ENCODE data around the gene CPA3. TPM values are rescaled to one million over a fixed set of nuclear protein-coding genes. Genes with fewer than 3 reads are reported as not detected.

Gene CPA3
- total RNA-seq, 1 experiment from 2014 or later, result not detected

GRCh38 chr3:148816981-148817525 is 48.0 kb upstream of the CPA3 start:
- Histone ChIP-seq H3K36me3 (ENCODE audit: insufficient read depth, low read length, poor library complexity, severe bottlenecking) (no peaks in the 10 kb centered on the region), H3K4me3 (ENCODE audit: low read depth, low read length, poor library complexity, severe bottlenecking) (no peak overlapping the region), H3K27ac (ENCODE audit: low read depth, low read length, poor library complexity, severe bottlenecking) (no peak overlapping the region), H3K27me3 (replicated peaks; ENCODE audit: insufficient read depth, low read depth, low read length, poor library complexity) (no peaks in the 10 kb centered on the region), H3K4me1 (ENCODE audit: insufficient read depth, low read length, poor library complexity, severe bottlenecking) (no peaks in the 10 kb centered on the region), H3K9me3 (ENCODE audit: low read depth, low read length, poor library complexity, severe bottlenecking) (no peaks in the 10 kb centered on the region)
- BruUV-seq (replicated peaks), result no TSS peak
- intact Hi-C loops (cut with micrococcal nuclease; ENCODE audit: unreplicated experiment), result no loop called here
- no peak for TF ChIP-seq CTCF (conservative IDR thresholded peaks at IDR 0.05; ENCODE audit: low read depth, low read length)
- TF ChIP-seq EZH2 (IDR thresholded peaks at IDR 0.05; ENCODE audit: borderline replicate concordance, low read depth, low read length, poor library complexity, severe bottlenecking), result no peak
- ChIA-PET CTCF (no interaction called here), POLR2A (ENCODE audit: low non-redundant PET) (no interaction called here)
- no peak for DNase-seq (ENCODE audit: low spot score)

GRCh38 chr3:148820361-148821245 is 44.5 kb upstream of the CPA3 start:
- no peak for TF ChIP-seq EZH2 (IDR thresholded peaks at IDR 0.05; ENCODE audit: borderline replicate concordance, low read depth, low read length, poor library complexity, severe bottlenecking)
- CTCF ChIA-PET, result no interaction called here
- POLR2A ChIA-PET (ENCODE audit: low non-redundant PET), result no interaction called here
- intact Hi-C loops (cut with micrococcal nuclease; ENCODE audit: unreplicated experiment), result no loop called here
- H3K27ac ChIP-seq (ENCODE audit: low read depth, low read length, poor library complexity, severe bottlenecking), result no peak overlapping the region
- no TSS peak for BruUV-seq (replicated peaks)
- no peaks in the 10 kb centered on the region for H3K4me1 ChIP-seq (ENCODE audit: insufficient read depth, low read length, poor library complexity, severe bottlenecking)
- H3K27me3 ChIP-seq (replicated peaks; ENCODE audit: insufficient read depth, low read depth, low read length, poor library complexity), result no peaks in the 10 kb centered on the region
- H3K4me3 ChIP-seq (ENCODE audit: low read depth, low read length, poor library complexity, severe bottlenecking), result no peak overlapping the region
- H3K9me3 ChIP-seq (ENCODE audit: low read depth, low read length, poor library complexity, severe bottlenecking), result no peaks in the 10 kb centered on the region
- no peaks in the 10 kb centered on the region for H3K36me3 ChIP-seq (ENCODE audit: insufficient read depth, low read length, poor library complexity, severe bottlenecking)
- no peak for DNase-seq (ENCODE audit: low spot score)

- no peaks in the 10 kb centered on the region for H3K36me3 ChIP-seq (ENCODE audit: insufficient read depth, low read length, poor library complexity, severe bottlenecking)
- intact Hi-C loops (cut with micrococcal nuclease; ENCODE audit: unreplicated experiment), result no loop called here
- ChIA-PET POLR2A (ENCODE audit: low non-redundant PET) (no interaction called here), CTCF (no interaction called here)
- H3K27me3 ChIP-seq (replicated peaks; ENCODE audit: insufficient read depth, low read depth, low read length, poor library complexity), result no peaks in the 10 kb centered on the region
- no peak for DNase-seq (ENCODE audit: low spot score)
- H3K4me3 ChIP-seq (ENCODE audit: low read depth, low read length, poor library complexity, severe bottlenecking), result no peak overlapping the region
- no peaks in the 10 kb centered on the region for H3K4me1 ChIP-seq (ENCODE audit: insufficient read depth, low read length, poor library complexity, severe bottlenecking)
- BruUV-seq (replicated peaks), result no TSS peak
- TF ChIP-seq EZH2 (IDR thresholded peaks at IDR 0.05; ENCODE audit: borderline replicate concordance, low read depth, low read length, poor library complexity, severe bottlenecking), result no peak
- H3K27ac ChIP-seq (ENCODE audit: low read depth, low read length, poor library complexity, severe bottlenecking), result no peak overlapping the region
- H3K9me3 ChIP-seq (ENCODE audit: low read depth, low read length, poor library complexity, severe bottlenecking), result no peaks in the 10 kb centered on the region
Measured at GRCh38 chr3:148823026-148823425, 42.1 kb upstream of the CPA3 start.

GRCh38 chr3:148825476-148825875 is 39.6 kb upstream of the CPA3 start:
- ChIA-PET POLR2A (ENCODE audit: low non-redundant PET) (no interaction called here), CTCF (no interaction called here)
- no TSS peak for BruUV-seq (replicated peaks)
- Histone ChIP-seq H3K27ac (ENCODE audit: low read depth, low read length, poor library complexity, severe bottlenecking) (no peak overlapping the region), H3K9me3 (ENCODE audit: low read depth, low read length, poor library complexity, severe bottlenecking) (no peaks in the 10 kb centered on the region), H3K27me3 (replicated peaks; ENCODE audit: insufficient read depth, low read depth, low read length, poor library complexity) (no peaks in the 10 kb centered on the region), H3K36me3 (ENCODE audit: insufficient read depth, low read length, poor library complexity, severe bottlenecking) (no peaks in the 10 kb centered on the region), H3K4me1 (ENCODE audit: insufficient read depth, low read length, poor library complexity, severe bottlenecking) (no peaks in the 10 kb centered on the region), H3K4me3 (ENCODE audit: low read depth, low read length, poor library complexity, severe bottlenecking) (no peak overlapping the region)
- DNase-seq (ENCODE audit: low spot score), result no peak
- intact Hi-C loops (cut with micrococcal nuclease; ENCODE audit: unreplicated experiment), result no loop called here
- TF ChIP-seq EZH2 (IDR thresholded peaks at IDR 0.05; ENCODE audit: borderline replicate concordance, low read depth, low read length, poor library complexity, severe bottlenecking), result no peak
- no peak for TF ChIP-seq CTCF (conservative IDR thresholded peaks at IDR 0.05; ENCODE audit: low read depth, low read length)
